A673 (cell line): ENCODE measurements around the gene COQ10B. TPM values are rescaled to one million over a fixed set of nuclear protein-coding genes. Genes with fewer than 3 reads are reported as not detected.

Experiments used
- BruUV-seq: library from RNA; stranded (reverse); fragments of 400-500 nt; replicated peaks from 2 replicates; lab custom pipeline; 2021; lab: Mats Ljungman, UMichigan
- CTCF ChIA-PET: fragments of 300-600 bp; sonication (Branson Sonifier 250); formaldehyde crosslinking; loops from one replicate; lab custom pipeline; 2022; ENCODE audit warnings: antibody characterized with exemption; lab: Charles Lee
- POLR2A ChIA-PET: fragments of 300-600 bp; sonication (Branson Sonifier 250); formaldehyde crosslinking; loops from one replicate; lab custom pipeline; 2022; ENCODE audit warnings: antibody characterized with exemption; ENCODE audit not compliant: low non-redundant PET; lab: Charles Lee
- DNase-seq: peaks from one replicate; pipeline ENCODE4 v3.0.0-alpha.2; 2015; ENCODE audit warnings: low spot score
- H3K27ac ChIP-seq: fragments of 200-600 bp; sonication (generic); 2 replicates; pipeline ENCODE4 v1.5.1; 2016; ENCODE audit warnings: mixed run types, low read depth, mild to moderate bottlenecking, mixed read lengths, antibody characterized with exemption, low read length; ENCODE audit not compliant: poor library complexity, severe bottlenecking
- H3K27me3 ChIP-seq: fragments of 200-600 bp; sonication (generic); replicated peaks from 2 replicates; pipeline ENCODE4 v1.6.1; 2017; ENCODE audit warnings: mixed run types, low read depth, mild to moderate bottlenecking, mixed read lengths, antibody characterized with exemption, low read length; ENCODE audit not compliant: insufficient read depth, poor library complexity
- H3K36me3 ChIP-seq: fragments of 200-600 bp; sonication (generic); 2 replicates; pipeline ENCODE4 v1.6.1; 2016; ENCODE audit warnings: mixed run types, mild to moderate bottlenecking, mixed read lengths, antibody characterized with exemption, low read length; ENCODE audit not compliant: insufficient read depth, poor library complexity, severe bottlenecking
- H3K4me1 ChIP-seq: fragments of 200-600 bp; sonication (generic); 2 replicates; pipeline ENCODE4 v1.6.1; 2017; ENCODE audit warnings: mixed run types, mild to moderate bottlenecking, mixed read lengths, antibody characterized with exemption, low read length; ENCODE audit not compliant: insufficient read depth, poor library complexity, severe bottlenecking
- H3K4me3 ChIP-seq: fragments of 200-600 bp; sonication (generic); 2 replicates; pipeline ENCODE4 v1.5.1; 2016; ENCODE audit warnings: low read depth, mixed run types, mild to moderate bottlenecking, mixed read lengths, low read length; ENCODE audit not compliant: poor library complexity, severe bottlenecking
- H3K9me3 ChIP-seq: fragments of 200-600 bp; sonication (generic); 2 replicates; pipeline ENCODE4 v1.6.1; 2016; ENCODE audit warnings: mixed run types, low read depth, mild to moderate bottlenecking, mixed read lengths, antibody characterized with exemption, low read length; ENCODE audit not compliant: poor library complexity, severe bottlenecking
- CTCF ChIP-seq: fragments of 300-800, 200-600 bp; sonication (generic); conservative IDR thresholded peaks from 2 replicates; pipeline ENCODE4 v1.5.1; 2017; ENCODE audit warnings: low read depth, mild to moderate bottlenecking, antibody characterized with exemption, low read length, moderate library complexity, mixed read lengths
- EZH2 ChIP-seq: fragments of 200-600 bp; sonication (generic); IDR thresholded peaks from 2 replicates; pipeline ENCODE4 v1.6.1; 2017; ENCODE audit warnings: borderline replicate concordance, low read depth, mild to moderate bottlenecking, mixed read lengths, antibody characterized with exemption, low read length; ENCODE audit not compliant: poor library complexity, severe bottlenecking
- intact Hi-C: fragments of 100-400 bp; cut with micrococcal nuclease; formaldehyde crosslinking; loops from one replicate; pipeline ENCODE4 v1.10.0; 2022; ENCODE audit not compliant: unreplicated experiment
- total RNA-seq: library from RNA; stranded (reverse); gene quantifications from 2 replicates; pipeline ENCODE4 v1.2.3, GENCODE V29; 2021

COQ10B gene
- total RNA-seq, 1 experiment from 2014 or later: 17.1 TPM

DNA sequence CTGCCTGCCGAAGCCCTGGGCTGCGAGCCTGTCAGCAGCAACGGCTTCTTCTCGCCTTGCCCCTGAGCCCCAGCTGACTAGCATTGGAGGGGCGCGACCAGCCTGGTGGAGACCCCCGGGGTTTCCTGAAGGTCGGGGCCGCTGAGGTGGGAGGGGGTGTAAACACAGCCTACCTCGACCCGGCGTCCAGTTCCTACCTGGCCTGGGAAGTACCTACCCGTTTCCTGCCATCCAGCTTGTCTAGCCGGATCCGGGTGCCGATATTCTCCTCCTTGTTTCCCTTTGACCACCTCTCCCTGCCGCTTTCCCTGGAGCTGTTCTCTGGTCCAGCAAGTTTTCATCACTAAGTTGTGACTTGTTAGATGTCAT lies 63.0 kb downstream of the COQ10B start:
- H3K4me1 ChIP-seq: peaks cover 4% of the 10 kb centered on the region
- no peaks in the 10 kb centered on the region for H3K27me3 ChIP-seq
- ChIA-PET CTCF (interaction anchor here (0.5 kb wide), 1 partner anchor 9 kb away, joined by 3 read pairs; no protein-coding TSS in a partner anchor), POLR2A (interaction anchor here (0.5 kb wide), 1 partner anchor 32 kb away, joined by 6 read pairs; no protein-coding TSS in a partner anchor)
- no peak for TF ChIP-seq CTCF
- H3K9me3 ChIP-seq: peaks cover 11% of the 10 kb centered on the region
- H3K4me3 ChIP-seq: peak overlapping the region; percentile 83
- no TSS peak for BruUV-seq
- peak; percentile 14 for DNase-seq
- intact Hi-C loops: no loop called here
- H3K36me3 ChIP-seq: peaks cover 6% of the 10 kb centered on the region
- peak overlapping the region; percentile 91 for H3K27ac ChIP-seq

- ChIA-PET POLR2A (interaction anchor here (0.5 kb wide), 1 partner anchor 33 kb away, joined by 6 read pairs; no protein-coding TSS in a partner anchor), CTCF (no interaction called here)
- TF ChIP-seq EZH2 (no peak), CTCF (no peak)
- H3K9me3 ChIP-seq: peaks cover 11% of the 10 kb centered on the region
- H3K4me3 ChIP-seq: peak overlapping the region; percentile 83
- H3K27ac ChIP-seq: peak overlapping the region; percentile 91
- H3K36me3 ChIP-seq: peaks cover 6% of the 10 kb centered on the region
- peaks cover 4% of the 10 kb centered on the region for H3K4me1 ChIP-seq
- BruUV-seq: no TSS peak
- intact Hi-C loops: no loop called here
- H3K27me3 ChIP-seq: no peaks in the 10 kb centered on the region
- no peak for DNase-seq
Observed at GRCh38 chr2:197517150-197517549, 63.8 kb downstream of the COQ10B start.

Other genes starting within 250 kb of the COQ10B start
- gene ANKRD44, start 142.8 kb upstream of the COQ10B start, total RNA-seq: 17.0 and 22.2 TPM in 2 replicates
- gene SF3B1, start 18.5 kb upstream of the COQ10B start, total RNA-seq: 287 and 297 TPM in 2 replicates
- gene HSPD1, start 46.3 kb downstream of the COQ10B start, total RNA-seq: 737 and 812 TPM in 2 replicates
- 296 and 356 TPM in 2 replicates for gene HSPE1, start 46.8 kb downstream of the COQ10B start, total RNA-seq
- 38.0 and 41.6 TPM in 2 replicates for gene MOB4, start 62.5 kb downstream of the COQ10B start, total RNA-seq
- 5.8 and 7.3 TPM in 2 replicates for gene RFTN2, start 222.0 kb downstream of the COQ10B start, total RNA-seq